Measurements from ENCODE around the gene PIGBOS1. TPM values are rescaled to one million over a fixed set of nuclear protein-coding genes. Genes with fewer than 3 reads are reported as not detected.

PIGBOS1 gene
- polyA plus RNA-seq, 2 of the 4 experiments (the other 2 are of a cell fraction), result 33.5 to 42.3 TPM

DNA sequence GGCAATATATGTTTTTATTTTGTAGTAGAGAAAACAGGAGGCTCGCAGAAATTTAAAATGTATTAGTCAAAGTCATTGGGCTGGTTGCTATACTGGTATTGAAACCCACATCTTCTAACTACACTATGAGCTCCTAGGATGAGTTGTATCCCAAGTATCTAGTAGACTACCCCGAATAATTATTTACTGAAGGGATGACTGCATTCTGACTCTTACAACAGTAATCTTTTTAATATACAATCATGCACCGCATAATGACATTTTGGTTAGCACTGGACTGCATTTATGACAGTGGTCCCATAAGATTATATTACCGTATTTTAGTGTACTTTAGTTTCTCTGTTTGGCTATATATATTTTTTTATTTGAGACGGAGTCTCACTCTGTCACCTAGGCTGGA is 15.4 kb upstream of the PIGBOS1 start:
- CTCF ChIA-PET, result interaction anchor here (1.2 to 2.1 kb wide), 3 partner anchors 15 to 74 kb away, joined by 3 to 6 read pairs (median 5); partner anchors contain the start of genes CCPG1, PIERCE2, PIGB and PIGBOS1
- TF ChIP-seq POLR2A (IDR thresholded peaks at IDR 0.05; ENCODE audit: low read length) (no peak), PHF8 (IDR thresholded peaks at IDR 0.05; ENCODE audit: borderline replicate concordance, low read depth) (no peak), NFE2L2 (conservative IDR thresholded peaks at IDR 0.05; ENCODE audit: low read length) (no peak), MAFK (IDR thresholded peaks at IDR 0.05; ENCODE audit: partially characterized antibody) (no peak), RAD21 (conservative IDR thresholded peaks at IDR 0.05 in 1 of 2, IDR thresholded peaks at IDR 0.05 in 1 of 2) (no peak), FOXS1 (CRISPR knock-in tag; IDR thresholded peaks at IDR 0.05) (no peak), SMC3 (IDR thresholded peaks at IDR 0.05) (no peak), USF2 (IDR thresholded peaks at IDR 0.05) (no peak), EHF (CRISPR knock-in tag; IDR thresholded peaks at IDR 0.05) (no peak), CEBPB (IDR thresholded peaks at IDR 0.05) (no peak), ATOH8 (CRISPR knock-in tag; IDR thresholded peaks at IDR 0.05; ENCODE audit: low read depth) (no peak), CBX2 (IDR thresholded peaks at IDR 0.05; ENCODE audit: borderline replicate concordance, low read depth) (no peak)
- TF ChIP-seq, protein P1, sequence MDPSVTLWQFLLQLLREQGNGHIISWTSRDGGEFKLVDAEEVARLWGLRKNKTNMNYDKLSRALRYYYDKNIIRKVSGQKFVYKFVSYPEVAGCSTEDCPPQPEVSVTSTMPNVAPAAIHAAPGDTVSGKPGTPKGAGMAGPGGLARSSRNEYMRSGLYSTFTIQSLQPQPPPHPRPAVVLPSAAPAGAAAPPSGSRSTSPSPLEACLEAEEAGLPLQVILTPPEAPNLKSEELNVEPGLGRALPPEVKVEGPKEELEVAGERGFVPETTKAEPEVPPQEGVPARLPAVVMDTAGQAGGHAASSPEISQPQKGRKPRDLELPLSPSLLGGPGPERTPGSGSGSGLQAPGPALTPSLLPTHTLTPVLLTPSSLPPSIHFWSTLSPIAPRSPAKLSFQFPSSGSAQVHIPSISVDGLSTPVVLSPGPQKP (IDR thresholded peaks at IDR 0.05; ENCODE audit: low read depth, low read length), result no peak
- 64% methylated on average over 5 of the region's 5 CpGs for WGBS (ENCODE audit: missing lambda C conversion rate)
- no peak for ATAC-seq
- H3K4me1 ChIP-seq, result peaks cover 2% of the 10 kb centered on the region; the same call in 1 of the 3 replicates
- DNase-seq (ENCODE audit: low read depth in 1 of 2, low spot score in 1 of 2), result no peak
- H3K4me3 ChIP-seq, result no peak overlapping the region
- H3K9me3 ChIP-seq, result no peaks in the 10 kb centered on the region
- POLR2A ChIA-PET, result interaction anchor here (0.5 kb wide), 1 partner anchor 255 kb away, joined by 3 read pairs; no protein-coding TSS in a partner anchor
- no peak for FAIRE-seq
- no peak overlapping the region for H3K27ac ChIP-seq
- no peak overlapping the region for H3K4me2 ChIP-seq

GRCh38 chr15:55327387-55327786 is 8.5 kb upstream of the PIGBOS1 start:
- Histone ChIP-seq H3K4me3 (no peak overlapping the region), H3K4me2 (no peak overlapping the region), H3K27ac (no peak overlapping the region), H3K9me3 (no peaks in the 10 kb centered on the region), H3K4me1 (no peaks in the 10 kb centered on the region)
- no peak for ATAC-seq
- TF ChIP-seq, protein P2, sequence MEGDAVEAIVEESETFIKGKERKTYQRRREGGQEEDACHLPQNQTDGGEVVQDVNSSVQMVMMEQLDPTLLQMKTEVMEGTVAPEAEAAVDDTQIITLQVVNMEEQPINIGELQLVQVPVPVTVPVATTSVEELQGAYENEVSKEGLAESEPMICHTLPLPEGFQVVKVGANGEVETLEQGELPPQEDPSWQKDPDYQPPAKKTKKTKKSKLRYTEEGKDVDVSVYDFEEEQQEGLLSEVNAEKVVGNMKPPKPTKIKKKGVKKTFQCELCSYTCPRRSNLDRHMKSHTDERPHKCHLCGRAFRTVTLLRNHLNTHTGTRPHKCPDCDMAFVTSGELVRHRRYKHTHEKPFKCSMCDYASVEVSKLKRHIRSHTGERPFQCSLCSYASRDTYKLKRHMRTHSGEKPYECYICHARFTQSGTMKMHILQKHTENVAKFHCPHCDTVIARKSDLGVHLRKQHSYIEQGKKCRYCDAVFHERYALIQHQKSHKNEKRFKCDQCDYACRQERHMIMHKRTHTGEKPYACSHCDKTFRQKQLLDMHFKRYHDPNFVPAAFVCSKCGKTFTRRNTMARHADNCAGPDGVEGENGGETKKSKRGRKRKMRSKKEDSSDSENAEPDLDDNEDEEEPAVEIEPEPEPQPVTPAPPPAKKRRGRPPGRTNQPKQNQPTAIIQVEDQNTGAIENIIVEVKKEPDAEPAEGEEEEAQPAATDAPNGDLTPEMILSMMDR (IDR thresholded peaks at IDR 0.05), result no peak
- WGBS (ENCODE audit: missing lambda C conversion rate), result 78% methylated on average over 1 of the region's 1 CpG
- DNase-seq (ENCODE audit: low read depth in 1 of 2, low spot score in 1 of 2), result no peak
- POLR2A ChIA-PET, result interaction anchor here (1.0 kb wide), 1 partner anchor 9 kb away, joined by 3 read pairs; the partner anchor contains the start of genes PIGB and PIGBOS1
- CTCF ChIA-PET, result interaction anchor here (1.0 to 1.4 kb wide), 3 partner anchors 10 to 81 kb away, joined by 3 to 5 read pairs (median 4); partner anchors contain the start of genes CCPG1 and PIERCE2
- no peak for FAIRE-seq

- H3K4me1 ChIP-seq, result peaks cover 14% of the 10 kb centered on the region
- no peak overlapping the region for H3K4me2 ChIP-seq
- ATAC-seq (no peak), FAIRE-seq (no peak), DNase-seq (ENCODE audit: low read depth in 1 of 2, low spot score in 1 of 2) (no peak)
- POLR2A ChIA-PET, result no interaction called here
- no peak overlapping the region for H3K27ac ChIP-seq
- H3K4me3 ChIP-seq, result no peak overlapping the region
- no peaks in the 10 kb centered on the region for H3K9me3 ChIP-seq
- WGBS (ENCODE audit: missing lambda C conversion rate), result 87% methylated on average over 5 of the region's 5 CpGs
- CTCF ChIA-PET, result no interaction called here
- no peak for TF ChIP-seq MAZ (IDR thresholded peaks at IDR 0.05; ENCODE audit: borderline replicate concordance, low read depth, low read length)
- no peak for TF ChIP-seq EHMT2 (IDR thresholded peaks at IDR 0.05; ENCODE audit: low read depth)
- no peak for TF ChIP-seq ATOH8 (CRISPR knock-in tag; IDR thresholded peaks at IDR 0.05; ENCODE audit: low read depth)
- TF ChIP-seq MAX (IDR thresholded peaks at IDR 0.05), result no peak
- no peak for TF ChIP-seq HES2 (IDR thresholded peaks at IDR 0.05)
- TF ChIP-seq ESRRA (IDR thresholded peaks at IDR 0.05; ENCODE audit: borderline replicate concordance, low read length), result no peak
- TF ChIP-seq RNF2 (IDR thresholded peaks at IDR 0.05; ENCODE audit: borderline replicate concordance, low read depth), result no peak
- TF ChIP-seq, protein P2 (IDR thresholded peaks at IDR 0.05), result no peak
- TF ChIP-seq JUN (IDR thresholded peaks at IDR 0.05), result no peak
- no peak for TF ChIP-seq POLR2AphosphoS2 (conservative IDR thresholded peaks at IDR 0.05; ENCODE audit: low read length)
- no peak for TF ChIP-seq RFX5 (IDR thresholded peaks at IDR 0.05)
- TF ChIP-seq FOXS1 (CRISPR knock-in tag; IDR thresholded peaks at IDR 0.05), result no peak
- no peak for TF ChIP-seq TFCP2L1 (CRISPR knock-in tag; IDR thresholded peaks at IDR 0.05)
Measured at GRCh38 chr15:55322467-55322866, 3.5 kb upstream of the PIGBOS1 start.

Measured in A549 (cell line).